Right ventricle myocardium superior (tissue), 1 donor: ENCODE measurements around the gene FAM168B. TPM values are rescaled to one million over a fixed set of nuclear protein-coding genes. Genes with fewer than 3 reads are reported as not detected.
"Not testable (repeated sequence)": the region's sequence is repeated elsewhere in the genome, so short reads cannot be mapped to it uniquely, and the experiment has no call there.

Experiments used
- ATAC-seq: fragments of 200-7000 bp; cut with Tn5 transposase; one replicate; pipeline ENCODE4 v1.9.1; 2020; ENCODE audit warnings: mild to moderate bottlenecking; ENCODE audit not compliant: poor library complexity
- DNase-seq: peaks from one replicate; pipeline ENCODE4 v3.0.0-alpha.2; 2020
- intact Hi-C: fragments of 100-400 bp; cut with DNase I; formaldehyde crosslinking; loops from one replicate; pipeline ENCODE4 v1.11.2; 2022
- total RNA-seq: library from RNA; stranded (reverse); fragmentation: NEBNext Ultra II Directional; extraction: Animal tissue kit (Norgen Biotek cat#: 25700); gene quantifications from one replicate; pipeline ENCODE4 v1.2.1, GENCODE V29; 2021
- donor health status: DM: no; HTN: yes; CAD: no; lungs with severe emphysema.

The FAM168B gene
- total RNA-seq, 1 donor from 2014 or later = 83.6 TPM

GRCh38 chr2:131105156-131105949 lies 12.1 kb upstream of the FAM168B start, which contains the start of gene PLEKHB2:
PLEKHB2 (plus strand) TSS chr2:131105336; CDS start chr2:131120942, 15,606 bp downstream.
- DNase-seq = peak; percentile 96
- intact Hi-C loops = no loop called here
- ATAC-seq = peak; percentile 97

DNA sequence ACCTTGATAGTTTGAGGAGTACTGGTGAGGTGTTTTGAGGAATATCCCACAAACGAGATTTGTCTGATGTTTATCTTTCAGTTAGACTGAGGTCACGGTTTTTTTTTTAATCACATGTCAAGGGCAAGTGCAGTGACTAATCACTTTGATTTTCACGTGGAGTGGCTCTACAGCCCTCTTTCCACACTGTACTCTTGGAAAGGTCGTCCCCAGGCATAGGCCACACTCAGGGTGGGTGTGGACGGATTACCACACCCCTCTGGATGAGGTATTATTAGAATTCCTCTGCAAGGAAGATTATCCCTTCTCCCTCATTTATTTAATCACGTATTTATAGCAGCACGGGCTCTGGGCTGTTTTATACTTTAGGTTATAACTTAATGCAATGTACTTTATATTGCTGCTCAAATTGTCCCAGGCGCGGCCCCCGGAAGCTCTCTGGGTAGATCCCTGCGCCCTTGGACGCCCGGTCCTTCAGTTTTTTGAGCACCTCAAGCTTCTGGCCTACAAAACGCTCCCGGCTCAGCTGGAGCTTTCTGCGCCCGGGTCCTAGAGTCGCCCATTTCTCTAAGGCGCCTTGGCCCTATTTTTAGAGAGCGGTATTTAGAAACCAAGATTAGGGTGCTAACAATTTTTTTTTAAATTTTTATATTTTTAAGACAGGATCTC lies 11.4 kb upstream of the FAM168B start:
- peak; percentile 85 for ATAC-seq
- intact Hi-C loops = no loop called here
- DNase-seq = no peak

DNA sequence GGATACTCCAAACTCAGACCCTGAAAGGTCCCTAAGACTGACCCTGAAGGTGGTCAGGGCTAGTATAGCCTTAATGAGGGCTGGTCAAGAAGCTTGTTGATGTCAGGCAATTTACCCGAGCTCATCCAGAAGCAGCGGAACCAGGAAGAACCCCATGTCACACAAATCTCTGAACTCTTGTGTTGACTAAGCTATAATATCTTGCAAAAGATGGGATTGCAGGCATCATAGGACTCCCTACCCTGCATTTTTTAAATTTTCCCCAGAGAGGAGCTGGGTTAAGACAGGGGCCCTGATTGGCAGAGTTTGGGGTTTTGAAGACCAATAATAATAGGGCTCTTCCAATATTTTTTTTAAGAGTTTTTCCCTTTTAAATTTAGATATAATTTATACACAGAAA lies 9.9 kb upstream of the FAM168B start:
- ATAC-seq (no peak), DNase-seq (no peak)
- intact Hi-C loops = no loop called here

DNA sequence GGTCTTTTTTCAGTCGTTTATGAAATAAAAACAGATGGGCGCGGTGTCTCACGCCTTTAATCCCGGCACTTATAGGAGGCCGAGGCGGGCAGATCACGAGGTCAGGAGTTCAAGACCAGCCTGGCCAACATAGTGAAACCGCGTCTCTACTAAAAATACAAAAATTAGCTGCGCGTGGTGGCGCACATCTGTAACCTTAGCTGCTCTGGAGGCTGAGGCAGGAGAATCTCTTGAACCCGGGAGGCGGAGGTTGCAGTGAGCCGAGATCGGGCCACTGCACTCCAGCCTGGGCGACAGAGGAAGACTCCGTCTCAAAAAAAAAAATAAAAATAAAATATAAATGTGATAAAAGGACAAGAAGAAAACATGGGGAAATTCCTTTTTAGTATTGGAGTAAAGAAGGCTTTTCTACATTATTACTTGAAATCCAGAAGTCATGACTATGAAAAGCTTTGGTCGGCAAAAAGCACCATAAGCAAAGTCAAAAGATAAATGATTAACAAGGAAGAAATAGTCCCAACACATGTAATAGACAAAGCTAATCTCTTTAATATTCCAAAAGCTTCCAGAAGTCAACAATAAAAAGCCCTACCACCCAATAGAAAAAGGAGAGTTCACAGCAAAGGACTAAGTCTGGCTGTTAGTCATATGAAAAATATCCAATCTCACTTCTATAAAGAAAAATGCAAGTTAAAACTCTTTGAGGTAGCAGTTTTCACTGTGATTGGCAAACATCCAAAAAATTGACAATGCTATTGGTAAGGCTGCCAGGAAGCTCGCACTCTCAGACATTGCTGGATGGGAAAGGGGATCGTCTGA lies 1.4 kb upstream of the FAM168B start:
- no peak for ATAC-seq
- intact Hi-C loops = no loop called here
- no peak for DNase-seq

DNA sequence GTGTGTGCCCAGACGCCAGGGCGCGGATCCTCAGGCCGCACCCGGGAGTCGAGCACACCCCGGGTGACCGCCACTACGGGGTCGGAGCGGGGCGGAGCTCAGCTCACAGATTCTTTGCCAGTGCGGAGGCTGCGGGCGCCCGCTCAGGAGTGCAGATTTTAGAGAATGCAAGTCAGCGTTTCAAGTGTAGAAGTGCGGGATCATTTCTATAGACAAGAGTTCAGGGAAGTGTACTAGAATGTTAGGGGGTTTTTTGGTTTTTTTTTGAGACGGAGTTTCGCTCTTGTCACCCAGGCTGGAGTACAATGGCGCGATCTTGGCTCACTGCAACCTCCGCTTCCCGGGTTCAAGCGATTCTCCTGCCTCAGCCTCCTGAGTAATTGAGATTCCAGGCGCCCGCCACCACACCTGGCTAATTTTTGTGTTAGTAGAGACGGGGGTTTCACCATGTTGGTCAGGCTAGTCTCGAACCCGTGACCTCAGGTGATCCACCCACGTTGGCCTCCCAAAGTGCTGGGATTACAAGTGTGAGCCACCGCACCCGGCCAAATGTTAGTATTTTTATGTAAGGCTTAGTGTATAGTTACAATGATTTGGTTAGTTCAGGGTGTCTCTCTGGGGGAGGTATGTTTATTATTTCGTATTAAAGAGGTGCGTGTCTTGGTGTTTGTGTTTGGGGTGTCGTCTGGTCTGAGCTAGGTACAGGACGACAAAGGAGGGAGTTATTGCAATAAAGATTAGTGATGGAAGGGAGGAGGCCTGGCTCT lies 619 bp upstream of the FAM168B start:
- intact Hi-C loops = no loop called here

GRCh38 chr2:131092458-131093005 lies 728 bp downstream of the FAM168B start:
- no peak for DNase-seq
- ATAC-seq = no peak
- intact Hi-C loops = no loop called here

More for the DNA sequence above, 619 bp upstream of the FAM168B start:
- peak; percentile 86 for ATAC-seq
- DNase-seq = peak; percentile 89

GRCh38 chr2:131085646-131086045 lies 7.6 kb downstream of the FAM168B start:
- DNase-seq = no peak
- intact Hi-C loops = no loop called here
- ATAC-seq = no peak

GRCh38 chr2:131081190-131081589 lies 12.1 kb downstream of the FAM168B start:
- ATAC-seq = no peak
- intact Hi-C loops = no loop called here
- no peak for DNase-seq

GRCh38 chr2:131079931-131080330 lies 13.3 kb downstream of the FAM168B start:
- intact Hi-C loops, ATAC-seq, DNase-seq: not testable (repeated sequence)

DNA sequence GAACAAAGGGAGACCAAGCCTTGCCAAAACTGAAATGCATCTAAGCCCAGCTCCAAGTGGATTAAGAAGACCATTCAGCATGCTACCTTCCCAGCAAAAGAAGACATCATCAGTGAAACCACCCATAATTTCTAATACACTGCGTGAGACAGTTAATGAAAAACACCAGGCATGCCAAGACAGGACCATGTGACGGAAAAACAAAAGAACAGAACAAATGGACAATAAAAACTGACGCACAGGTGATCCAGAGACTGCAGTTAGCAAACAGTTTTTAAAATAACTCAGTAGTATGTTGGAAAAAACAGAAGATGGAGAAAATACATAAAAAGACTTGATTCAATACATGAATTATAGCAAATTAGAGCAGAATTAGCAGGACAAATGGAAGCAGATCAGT lies 15.3 kb downstream of the FAM168B start:
- ATAC-seq = no peak
- no peak for DNase-seq
- intact Hi-C loops = no loop called here

- ATAC-seq = peak; percentile 46
- intact Hi-C loops = no loop called here
These were observed 15.9 kb downstream of the FAM168B start for GRCh38 chr2:131077182-131077846.

GRCh38 chr2:131076707-131077106 lies 16.6 kb downstream of the FAM168B start:
- peak; percentile 21 for ATAC-seq
- intact Hi-C loops = no loop called here
- no peak for DNase-seq

More at GRCh38 chr2:131077182-131077846, 15.9 kb downstream of the FAM168B start:
- DNase-seq = no peak

DNA sequence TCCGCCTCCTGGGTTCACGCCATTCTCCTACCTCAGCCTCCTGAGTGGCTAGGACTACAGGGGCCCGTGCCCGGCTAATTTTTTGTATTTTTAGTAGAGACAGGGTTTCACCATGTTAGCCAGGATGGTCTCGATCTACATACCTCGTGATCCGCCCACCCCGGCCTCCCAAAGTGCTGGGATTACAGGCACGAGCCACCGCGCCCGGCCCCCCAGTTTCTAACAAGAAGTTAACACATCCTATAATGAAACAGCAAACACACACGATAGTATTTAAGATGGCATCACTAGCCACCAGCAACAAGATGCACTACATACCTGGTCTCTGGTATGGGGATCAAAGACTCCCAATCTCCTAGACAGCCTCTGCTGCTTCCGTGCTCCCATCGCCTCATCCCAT lies 17.7 kb downstream of the FAM168B start:
- DNase-seq, ATAC-seq, intact Hi-C loops: not testable (repeated sequence)

DNA sequence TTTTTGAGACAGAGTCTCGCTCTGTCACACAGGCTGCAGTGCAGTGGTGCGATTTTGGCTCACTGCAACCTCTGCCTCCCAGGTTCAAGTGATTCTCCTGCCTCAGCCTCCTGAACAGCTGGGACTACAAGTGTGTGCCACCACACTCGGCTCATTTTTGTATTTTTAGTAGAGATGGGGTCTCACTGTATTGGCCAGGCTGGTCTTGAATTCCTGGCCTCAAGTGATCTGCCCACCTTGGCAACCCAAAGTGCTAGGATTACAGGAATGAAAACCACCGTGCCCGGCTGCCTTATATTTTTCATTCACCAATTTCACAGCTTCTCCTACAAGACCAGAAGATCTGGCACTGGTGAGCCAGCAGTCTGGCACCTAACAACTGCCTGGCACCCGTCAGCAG lies 25.1 kb downstream of the FAM168B start:
- DNase-seq, intact Hi-C loops, ATAC-seq: not testable (repeated sequence)

DNA sequence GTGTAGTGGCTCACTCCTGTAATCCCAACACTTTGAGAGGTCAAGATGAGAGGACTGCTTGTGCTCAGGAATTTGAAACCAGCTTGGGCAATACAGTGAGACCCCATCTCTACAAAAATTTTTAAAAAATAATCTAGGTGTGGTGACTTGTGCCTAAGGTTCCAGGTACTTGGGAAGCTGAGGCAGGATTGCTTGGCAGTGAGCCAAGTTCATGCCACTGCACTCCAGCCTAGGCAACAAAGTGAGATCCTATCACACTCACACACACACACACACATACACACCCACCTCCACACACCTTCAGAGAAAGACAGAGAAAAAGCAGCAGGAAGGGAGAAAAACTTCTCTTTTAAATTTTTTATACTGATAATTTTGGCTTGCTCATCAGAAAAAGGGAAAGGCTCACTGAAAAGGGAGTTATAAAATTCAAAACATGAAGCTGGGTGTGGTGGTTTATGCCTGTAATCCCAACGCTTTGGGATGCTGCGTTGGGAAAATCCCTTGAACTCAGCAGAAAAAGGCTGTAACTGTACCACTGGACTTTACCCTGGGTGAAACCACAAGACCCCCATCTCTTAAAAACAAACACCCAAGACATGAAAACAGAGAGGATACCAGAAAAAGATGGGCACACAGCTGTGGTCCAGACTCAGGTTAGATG lies 25.7 kb downstream of the FAM168B start:
- ATAC-seq = no peak
- intact Hi-C loops = no loop called here

DNA sequence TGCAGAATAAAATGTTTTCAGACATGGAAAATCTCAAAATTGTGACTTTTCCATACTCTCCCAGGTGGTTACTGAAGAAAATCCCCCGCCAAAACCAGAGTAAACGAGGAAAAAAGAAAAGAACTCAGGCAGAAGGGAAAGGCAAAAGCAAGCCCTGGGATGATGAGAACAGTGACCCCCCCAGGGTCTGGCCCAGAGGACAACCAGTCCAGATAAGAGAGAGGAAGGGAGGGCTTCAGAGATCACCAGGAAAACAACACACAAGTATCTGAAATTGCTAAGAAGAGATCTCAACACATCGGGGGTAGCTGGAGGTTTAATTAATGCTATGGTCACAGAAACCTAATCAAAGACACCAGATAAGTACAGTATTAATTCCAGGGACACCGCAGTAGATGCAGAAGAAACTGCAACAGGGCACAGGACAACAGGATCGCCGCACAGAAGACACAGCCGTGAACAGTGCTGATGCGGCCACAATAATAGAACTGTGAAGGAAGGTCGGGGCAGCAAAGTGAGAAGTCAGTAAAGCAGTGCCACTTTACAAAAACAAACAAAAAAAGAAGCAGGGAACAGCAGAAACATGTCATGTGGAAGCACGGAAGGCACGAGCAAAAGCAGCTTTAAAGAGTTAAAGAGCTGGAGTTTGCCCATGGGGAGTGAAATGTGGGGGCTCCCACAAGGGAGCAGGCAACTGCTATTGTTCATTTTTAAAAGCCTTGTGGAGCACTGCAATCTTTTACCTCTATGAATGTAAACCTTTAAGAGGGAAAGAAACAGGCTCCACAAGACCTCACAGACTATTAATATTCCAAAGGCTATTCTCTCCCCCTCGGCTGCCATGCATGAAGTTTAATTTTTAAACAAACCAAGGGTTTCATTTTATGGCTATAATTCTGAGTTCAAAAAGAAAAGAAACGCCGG lies 28.4 kb downstream of the FAM168B start:
- intact Hi-C loops = no loop called here
- no peak for DNase-seq
- ATAC-seq = peak; percentile 43

More for the DNA sequence above, 25.7 kb downstream of the FAM168B start:
- no peak for DNase-seq
